IMR-90 (cell line): ENCODE results near the gene AFG1L. TPM values are rescaled to one million over a fixed set of nuclear protein-coding genes. Genes with fewer than 3 reads are reported as not detected.
A peak's percentile ranks its signal among the peaks of the same experiment; 100 is the strongest.

Experiments used
- ATAC-seq: fragments of 200-7000 bp; cut with Tn5 transposase; 2 replicates; pipeline ENCODE4 v1.9.1; 2020; ENCODE audit warnings: low read depth, mild to moderate bottlenecking, moderate library complexity
- BruUV-seq: library from RNA; stranded (reverse); fragments of 400-500 nt; replicated peaks from 2 replicates; lab custom pipeline; 2021; lab: Mats Ljungman, UMichigan
- CTCF ChIA-PET: fragments of 300-600 bp; formaldehyde crosslinking; extraction: SDS; loops from one replicate; lab custom pipeline; 2021; ENCODE audit warnings: antibody characterized with exemption; lab: Yijun Ruan, JAX
- POLR2A ChIA-PET: fragments of 300-600 bp; sonication (Branson Sonifier 250); formaldehyde crosslinking; loops from one replicate; lab custom pipeline; 2022; ENCODE audit warnings: antibody characterized with exemption; ENCODE audit not compliant: unreplicated experiment; lab: Charles Lee
- DNase-seq: peaks from one replicate; pipeline ENCODE4 v3.0.0; 2013
- H2AFZ ChIP-seq: replicated peaks from 2 replicates; pipeline ENCODE3; 2013; ENCODE audit warnings: low read length, mild to moderate bottlenecking; ENCODE audit not compliant: poor library complexity
- H2AK5ac ChIP-seq: 2 replicates; pipeline ENCODE4 v1.6.1; 2013; ENCODE audit warnings: low read depth, low read length, inconsistent platforms
- H2AK9ac ChIP-seq: replicated peaks from 2 replicates; pipeline ENCODE3; 2013; ENCODE audit warnings: mild to moderate bottlenecking, low read depth, low read length, moderate library complexity; ENCODE audit not compliant: poor library complexity
- H2BK120ac ChIP-seq: 2 replicates; pipeline ENCODE4 v1.6.1; 2013; ENCODE audit warnings: low read depth, low read length, inconsistent platforms
- H2BK15ac ChIP-seq: 3 replicates; pipeline ENCODE4 v1.6.1; 2013; ENCODE audit warnings: low read depth, low read length, inconsistent platforms
- H2BK20ac ChIP-seq: 2 replicates; pipeline ENCODE4 v1.6.1; 2013; ENCODE audit warnings: low read depth, mild to moderate bottlenecking, inconsistent platforms, low read length, moderate library complexity
- H2BK5ac ChIP-seq: 2 replicates; pipeline ENCODE4 v1.6.1; 2013; ENCODE audit warnings: mild to moderate bottlenecking, low read depth, low read length, inconsistent platforms; ENCODE audit not compliant: poor library complexity, severe bottlenecking
- H3K14ac ChIP-seq: replicated peaks from 2 replicates; pipeline ENCODE4 v1.6.1; 2013; ENCODE audit warnings: low read depth, low read length, inconsistent platforms
- H3K18ac ChIP-seq: 2 replicates; pipeline ENCODE4 v1.6.1; 2013; ENCODE audit warnings: low read depth, low read length, control low read depth
- H3K23ac ChIP-seq: 2 replicates; pipeline ENCODE4 v1.6.1; 2013; ENCODE audit warnings: low read depth, low read length, inconsistent platforms
- H3K27ac ChIP-seq: 2 replicates; pipeline ENCODE4 v1.5.1; 2013; ENCODE audit warnings: mild to moderate bottlenecking, control low read depth, low read length; ENCODE audit not compliant: insufficient read depth
- H3K27me3 ChIP-seq: 2 replicates; pipeline ENCODE4 v1.6.1; 2013; ENCODE audit warnings: low read length; ENCODE audit not compliant: control insufficient read depth, insufficient read depth
- H3K36me3 ChIP-seq: 2 replicates; pipeline ENCODE4 v1.6.1; 2013; ENCODE audit warnings: low read length, mixed read lengths; ENCODE audit not compliant: control insufficient read depth, insufficient read depth
- H3K4ac ChIP-seq: 2 replicates; pipeline ENCODE4 v1.6.1; 2013; ENCODE audit warnings: low read depth, low read length, inconsistent platforms
- H3K4me1 ChIP-seq: 2 replicates; pipeline ENCODE4 v1.6.1; 2013; ENCODE audit warnings: low read length, mixed read lengths; ENCODE audit not compliant: control insufficient read depth, insufficient read depth
- H3K4me2 ChIP-seq: 2 replicates; pipeline ENCODE4 v1.6.1; 2013; ENCODE audit warnings: low read depth, mild to moderate bottlenecking, control low read depth, low read length, moderate library complexity
- H3K4me3 ChIP-seq: 2 replicates; pipeline ENCODE4 v1.5.1; 2013; ENCODE audit warnings: low read depth, mild to moderate bottlenecking, control low read depth, low read length, moderate library complexity; ENCODE audit not compliant: insufficient read depth
- H3K56ac ChIP-seq: 2 replicates; pipeline ENCODE4 v1.6.1; 2013; ENCODE audit warnings: low read length, inconsistent platforms; ENCODE audit not compliant: insufficient read depth; ENCODE audit errors: extremely low read depth
- H3K79me1 ChIP-seq, 2 experiments: 2 replicates each; pipeline ENCODE4 v1.6.1; 2013; ENCODE audit warnings: low read length in 2 of 2, inconsistent platforms in 1 of 2, low read depth in 1 of 2
- H3K9ac ChIP-seq: 2 replicates; pipeline ENCODE4 v1.6.1; 2013; ENCODE audit warnings: low read depth, low read length, control low read depth
- H3K9me1 ChIP-seq: 2 replicates; pipeline ENCODE4 v1.6.1; 2013; ENCODE audit warnings: low read length, inconsistent platforms; ENCODE audit not compliant: insufficient read depth
- H3K9me3 ChIP-seq: 2 replicates; pipeline ENCODE4 v1.6.1; 2013; ENCODE audit warnings: low read length; ENCODE audit not compliant: control insufficient read depth, insufficient read depth
- H4K20me1 ChIP-seq: 2 replicates; pipeline ENCODE4 v1.6.1; 2013; ENCODE audit warnings: low read length, inconsistent platforms; ENCODE audit not compliant: insufficient read depth
- H4K5ac ChIP-seq: 2 replicates; pipeline ENCODE4 v1.6.1; 2013; ENCODE audit warnings: mild to moderate bottlenecking, low read depth, low read length, control low read depth
- H4K8ac ChIP-seq, 2 experiments: 2 replicates each; pipeline ENCODE4 v1.6.1; 2013; ENCODE audit warnings: low read depth in 2 of 2, low read length in 2 of 2, control low read depth in 1 of 2, inconsistent platforms in 1 of 2
- H4K91ac ChIP-seq: 2 replicates; pipeline ENCODE4 v1.6.1; 2013; ENCODE audit warnings: low read depth, low read length, inconsistent platforms; ENCODE audit not compliant: insufficient read depth
- RAD21 ChIP-seq: IDR thresholded peaks from 2 replicates; pipeline ENCODE4 v1.6.1; 2012; ENCODE audit warnings: low read length, improper control_type of control experiment
- RCOR1 ChIP-seq: IDR thresholded peaks from 2 replicates; pipeline ENCODE4 v1.6.1; 2012; ENCODE audit warnings: mild to moderate bottlenecking, low read length, improper control_type of control experiment; ENCODE audit not compliant: insufficient replicate concordance
- SMC3 ChIP-seq: fragments of 150-350 bp; IDR thresholded peaks from 2 replicates; pipeline ENCODE4 v1.6.1; 2016; ENCODE audit warnings: low read depth, mild to moderate bottlenecking, antibody characterized with exemption, low read length, moderate library complexity
- WGBS, 2 experiments: methylation state at CpG; one replicate each; pipeline versions ENCODE4 v1.1.5 to v1.1.7; 2013; ENCODE audit warnings: missing lambda C conversion rate in 2 of 2; ENCODE audit not compliant: insufficient read length in 1 of 2; ENCODE audit errors: extremely low coverage in 2 of 2; 5-methylcytosine and 5-hydroxymethylcytosine counted together
- dilution Hi-C: fragments of 300-500 bp; cut with HindIII; formaldehyde crosslinking; loops from one replicate; pipeline ENCODE4 v1.14.3; 2018; ENCODE audit warnings: low sequenced_read_pairs; ENCODE audit not compliant: unreplicated experiment
- in situ Hi-C: fragments of 300-500 bp; cut with MboI; formaldehyde crosslinking; loops from 3 replicates; pipeline ENCODE4 v1.14.3; 2019; ENCODE audit warnings: low sequenced_read_pairs, inconsistent platforms, mixed read lengths
- intact Hi-C: fragments of 100-400 bp; cut with micrococcal nuclease; formaldehyde crosslinking; loops from 2 replicates; pipeline ENCODE4 v1.10.0; 2022
- polyA plus RNA-seq, 3 experiments: library from polyadenylated mRNA; depleted of rRNA; stranded (reverse); fragments of >200 nt; gene quantifications; 2 replicates each; pipeline ENCODE4 v1.2.3, GENCODE V29; 2012; ENCODE audit warnings: low replicate concordance in 1 of 3
- total RNA-seq: library from RNA; depleted of rRNA; stranded (reverse); fragments of >200 nt; gene quantifications from 2 replicates; pipeline ENCODE4 v1.2.3, GENCODE V29; 2012
- TF ChIP-seq, protein P1 (sequence below): conservative IDR thresholded peaks from 2 replicates; pipeline ENCODE4 v1.5.1; 2012; ENCODE audit warnings: mild to moderate bottlenecking, low read depth, low read length, improper control_type of control experiment

AFG1L gene
- total and polyA plus RNA-seq, 2 of the 4 experiments (the other 2 are of a cell fraction) = 1.0 to 2.0 TPM

DNA sequence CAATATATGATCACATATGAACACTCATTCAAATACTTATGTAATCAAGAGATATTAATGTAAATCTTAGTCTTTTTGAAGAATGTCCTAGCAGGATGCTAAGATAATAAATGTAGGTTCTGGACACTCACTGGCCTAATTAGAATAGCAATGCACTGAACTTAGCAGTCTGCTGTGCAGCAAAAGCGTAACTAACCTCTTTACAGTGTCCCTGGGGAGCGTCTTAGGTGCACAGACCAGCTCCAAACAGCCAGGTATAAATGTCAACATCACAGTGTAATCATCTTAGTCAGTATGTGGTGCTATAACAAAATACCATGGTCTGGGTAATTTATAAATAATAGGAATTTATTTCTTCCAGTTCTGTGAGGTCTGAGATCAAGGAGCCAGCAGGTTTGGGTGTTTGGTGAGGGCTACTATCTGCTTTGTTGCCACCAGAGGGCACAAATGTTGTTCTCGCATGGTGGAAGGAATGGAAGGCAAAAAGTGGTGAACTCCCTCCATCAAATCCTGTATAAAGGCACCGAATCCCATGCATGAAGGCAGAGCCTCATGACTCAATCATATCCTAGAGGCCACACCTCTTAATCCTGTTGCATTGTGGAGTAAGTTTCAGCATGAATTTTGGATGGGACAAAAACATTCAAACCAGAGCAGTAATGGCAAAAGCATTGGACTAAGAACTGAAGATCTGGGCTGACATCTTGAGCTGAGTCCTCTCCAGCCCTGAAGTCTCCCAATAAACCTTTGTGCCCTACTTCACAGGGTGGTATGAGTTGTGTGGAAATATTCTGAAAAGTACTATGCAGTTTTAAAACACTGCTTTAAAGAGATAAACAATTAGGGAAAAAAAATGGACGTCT, 224.1 kb downstream of the AFG1L start:
- Histone ChIP-seq H3K18ac (no peak overlapping the region), H3K27ac (no peak overlapping the region), H3K4me2 (no peak overlapping the region), H2BK15ac (no peak overlapping the region), H3K23ac (no peak overlapping the region), H3K14ac (no peak overlapping the region), H3K9ac (no peak overlapping the region), H2AK9ac (no peak overlapping the region), H3K4me3 (no peak overlapping the region), H3K27me3 (no peaks in the 10 kb centered on the region), H3K9me3 (no peaks in the 10 kb centered on the region), H3K36me3 (no peaks in the 10 kb centered on the region), H4K5ac (no peak overlapping the region), H3K4me1 (no peaks in the 10 kb centered on the region), H2BK20ac (no peak overlapping the region), H2BK5ac (no peak overlapping the region), H2AK5ac (no peak overlapping the region), H2AFZ (no peak overlapping the region), H3K9me1 (no peaks in the 10 kb centered on the region), H2BK120ac (no peak overlapping the region), H4K8ac (no peak overlapping the region), H3K4ac (no peak overlapping the region), H4K91ac (no peak overlapping the region), H3K79me1 (no peaks in the 10 kb centered on the region), H3K56ac (no peak overlapping the region), H4K20me1 (no peaks in the 10 kb centered on the region)
- WGBS, 2 experiments = no CpG with 5 or more reads among the region's 5 CpGs
- intact Hi-C loops (no loop called here), dilution Hi-C loops (no loop called here), in situ Hi-C loops (no loop called here)
- CTCF ChIA-PET = interaction anchor here (0.6 to 1.1 kb wide), 5 partner anchors 9 to 539 kb away, joined by 3 to 4 read pairs (median 3); no protein-coding TSS in a partner anchor
- peak; percentile 70 for ATAC-seq
- no TSS peak for BruUV-seq
- POLR2A ChIA-PET = interaction anchor here (0.6 kb wide), 1 partner anchor 115 kb away, joined by 6 read pairs; no protein-coding TSS in a partner anchor
- no peak for TF ChIP-seq RCOR1
- TF ChIP-seq, protein P1, sequence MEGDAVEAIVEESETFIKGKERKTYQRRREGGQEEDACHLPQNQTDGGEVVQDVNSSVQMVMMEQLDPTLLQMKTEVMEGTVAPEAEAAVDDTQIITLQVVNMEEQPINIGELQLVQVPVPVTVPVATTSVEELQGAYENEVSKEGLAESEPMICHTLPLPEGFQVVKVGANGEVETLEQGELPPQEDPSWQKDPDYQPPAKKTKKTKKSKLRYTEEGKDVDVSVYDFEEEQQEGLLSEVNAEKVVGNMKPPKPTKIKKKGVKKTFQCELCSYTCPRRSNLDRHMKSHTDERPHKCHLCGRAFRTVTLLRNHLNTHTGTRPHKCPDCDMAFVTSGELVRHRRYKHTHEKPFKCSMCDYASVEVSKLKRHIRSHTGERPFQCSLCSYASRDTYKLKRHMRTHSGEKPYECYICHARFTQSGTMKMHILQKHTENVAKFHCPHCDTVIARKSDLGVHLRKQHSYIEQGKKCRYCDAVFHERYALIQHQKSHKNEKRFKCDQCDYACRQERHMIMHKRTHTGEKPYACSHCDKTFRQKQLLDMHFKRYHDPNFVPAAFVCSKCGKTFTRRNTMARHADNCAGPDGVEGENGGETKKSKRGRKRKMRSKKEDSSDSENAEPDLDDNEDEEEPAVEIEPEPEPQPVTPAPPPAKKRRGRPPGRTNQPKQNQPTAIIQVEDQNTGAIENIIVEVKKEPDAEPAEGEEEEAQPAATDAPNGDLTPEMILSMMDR = peak; percentile 43
- peak; percentile 22; the same call in 1 of the 2 replicates for TF ChIP-seq SMC3
- TF ChIP-seq RAD21 = peak; percentile 23; the same call in 1 of the 2 replicates
- peak; percentile 33 for DNase-seq
